Fibroblast of lung (primary cell): ENCODE data around the gene MMP15. TPM values are rescaled to one million over a fixed set of nuclear protein-coding genes. Genes with fewer than 3 reads are reported as not detected.

Source experiments
- DNase-seq, 2 donors: peaks; one replicate each; pipeline versions ENCODE4 v3.0.0 to v3.0.0-alpha.2; 2010; ENCODE audit warnings: low read depth in 2 of 2
- H2AFZ ChIP-seq: 2 replicates; pipeline ENCODE4 v1.5.1; 2012; ENCODE audit warnings: low read length, control low read depth, inconsistent platforms
- H3K27ac ChIP-seq: 2 replicates; pipeline ENCODE4 v1.5.1; 2011; ENCODE audit warnings: low read length, control low read depth; ENCODE audit not compliant: insufficient read depth
- H3K27me3 ChIP-seq: 2 replicates; pipeline ENCODE4 v1.5.1; 2011; ENCODE audit warnings: mild to moderate bottlenecking, low read length; ENCODE audit not compliant: control insufficient read depth, insufficient read depth
- H3K36me3 ChIP-seq: 2 replicates; pipeline ENCODE4 v1.5.1; 2011; ENCODE audit warnings: low read length; ENCODE audit not compliant: control insufficient read depth, insufficient read depth
- H3K4me1 ChIP-seq: 2 replicates; pipeline ENCODE4 v1.5.1; 2011; ENCODE audit warnings: low read length; ENCODE audit not compliant: control insufficient read depth, insufficient read depth; ENCODE audit errors: extremely low read depth
- H3K4me2 ChIP-seq: 2 replicates; pipeline ENCODE4 v1.5.1; 2011; ENCODE audit warnings: low read length, control low read depth; ENCODE audit not compliant: insufficient read depth; ENCODE audit errors: extremely low read depth
- H3K4me3 ChIP-seq, 4 experiments: fragments of 200-600 bp in 1 of 4; sonication (generic) in 1 of 4; replicated peaks in 1 of 4; 2 replicates each; pipeline ENCODE4 v1.5.1; 2011 to 2016; ENCODE audit warnings: low read length in 4 of 4, low read depth in 3 of 4, mild to moderate bottlenecking in 3 of 4, control low read depth in 2 of 4, inconsistent platforms in 1 of 4, mixed read lengths in 1 of 4; ENCODE audit not compliant: insufficient read depth in 1 of 4; ENCODE audit errors: control extremely low read depth in 1 of 4
- H3K79me2 ChIP-seq: 2 replicates; pipeline ENCODE4 v1.5.1; 2012; ENCODE audit warnings: mild to moderate bottlenecking, low read length, inconsistent platforms; ENCODE audit not compliant: control insufficient read depth, insufficient read depth
- H3K9ac ChIP-seq: 2 replicates; pipeline ENCODE4 v1.5.1; 2011; ENCODE audit warnings: mild to moderate bottlenecking, low read length, control low read depth; ENCODE audit not compliant: insufficient read depth
- H3K9me3 ChIP-seq: 2 replicates; pipeline ENCODE4 v1.5.1; 2012; ENCODE audit warnings: low read depth, low read length; ENCODE audit not compliant: control insufficient read depth, insufficient read depth
- H4K20me1 ChIP-seq: 2 replicates; pipeline ENCODE4 v1.5.1; 2011; ENCODE audit warnings: low read length; ENCODE audit not compliant: control insufficient read depth, insufficient read depth; ENCODE audit errors: extremely low read depth
- CTCF ChIP-seq, 2 donors: IDR thresholded peaks in 1 of 2; conservative IDR thresholded peaks in 1 of 2; 1 replicate in 1 of 2; 2 replicates in 1 of 2; pipeline ENCODE4 v1.5.1; 2011 to 2012; ENCODE audit warnings: low read length in 2 of 2, control low read depth in 1 of 2, inconsistent platforms in 1 of 2, low read depth in 1 of 2, mild to moderate bottlenecking in 1 of 2
- EZH2 ChIP-seq: IDR thresholded peaks from 2 replicates; pipeline ENCODE4 v1.5.1; 2012; ENCODE audit warnings: low read length, control low read depth, mild to moderate bottlenecking; ENCODE audit errors: missing control alignments
- polyA plus RNA-seq, 2 donors: library from polyadenylated mRNA; depleted of rRNA in 1 of 2; stranded (reverse) in 1 of 2; unstranded in 1 of 2; fragments of >200 nt; gene quantifications; 2 replicates each; pipeline ENCODE4 v1.2.1, GENCODE V29; 2011 to 2012; ENCODE audit warnings: missing spikeins in 1 of 2
- total RNA-seq: library from RNA; depleted of rRNA; stranded (reverse); fragments of >200 nt; gene quantifications from 2 replicates; pipeline ENCODE4 v1.2.1, GENCODE V29; 2014

The MMP15 gene
- total and polyA plus RNA-seq, 2 donors (not counting 1 experiment from before 2014, with no cell fraction given), result 0.74 to 6.4 TPM

GRCh38 chr16:57984443-57985203 is 40.9 kb upstream of the MMP15 start:
- Histone ChIP-seq H3K9ac (no peak overlapping the region), H2AFZ (peak overlapping the region; percentile 58), H3K27ac (no peak overlapping the region), H3K4me1 (no peaks in the 10 kb centered on the region), H3K4me2 (peak overlapping the region; percentile 89), H4K20me1 (no peaks in the 10 kb centered on the region), H3K79me2 (no peaks in the 10 kb centered on the region), H3K36me3 (no peaks in the 10 kb centered on the region), H3K9me3 (no peaks in the 10 kb centered on the region), H3K4me3 (peak overlapping the region; percentile 19 to 48 (median 28)), H3K27me3 (peaks cover 9% of the 10 kb centered on the region)
- TF ChIP-seq EZH2 (no peak), CTCF (conservative IDR thresholded peaks at IDR 0.05 in 1 of 2, IDR thresholded peaks at IDR 0.05 in 1 of 2; ENCODE audit: low read depth in 1 of 2, low read length in 2 of 2) (no peak)
- peak; percentile 68 to 70 for DNase-seq

GRCh38 chr16:57985204-57986181 is 40.1 kb upstream of the MMP15 start:
- no peaks in the 10 kb centered on the region for H3K9me3 ChIP-seq
- no peaks in the 10 kb centered on the region for H4K20me1 ChIP-seq
- H3K9ac ChIP-seq, result no peak overlapping the region
- H2AFZ ChIP-seq, result no peak overlapping the region
- no peaks in the 10 kb centered on the region for H3K79me2 ChIP-seq
- DNase-seq, result no peak
- no peaks in the 10 kb centered on the region for H3K4me1 ChIP-seq
- TF ChIP-seq CTCF (conservative IDR thresholded peaks at IDR 0.05 in 1 of 2, IDR thresholded peaks at IDR 0.05 in 1 of 2; ENCODE audit: low read depth in 1 of 2, low read length in 2 of 2) (no peak), EZH2 (peak; percentile 84)
- H3K4me3 ChIP-seq, result peak overlapping the region in 3 of 4 experiments; percentile 19 to 48 (median 25)
- no peaks in the 10 kb centered on the region for H3K36me3 ChIP-seq
- H3K4me2 ChIP-seq, result peak overlapping the region; percentile 51
- no peak overlapping the region for H3K27ac ChIP-seq
- peaks cover 9% of the 10 kb centered on the region for H3K27me3 ChIP-seq

GRCh38 chr16:57986196-57986595 is 39.4 kb upstream of the MMP15 start:
- Histone ChIP-seq H3K27ac (no peak overlapping the region), H3K4me2 (no peak overlapping the region), H3K27me3 (peaks cover 9% of the 10 kb centered on the region), H4K20me1 (no peaks in the 10 kb centered on the region), H3K9me3 (no peaks in the 10 kb centered on the region), H3K79me2 (no peaks in the 10 kb centered on the region), H3K4me1 (no peaks in the 10 kb centered on the region), H2AFZ (no peak overlapping the region), H3K9ac (no peak overlapping the region), H3K4me3 (no peak overlapping the region), H3K36me3 (no peaks in the 10 kb centered on the region)
- DNase-seq, result no peak
- TF ChIP-seq CTCF (conservative IDR thresholded peaks at IDR 0.05 in 1 of 2, IDR thresholded peaks at IDR 0.05 in 1 of 2; ENCODE audit: low read depth in 1 of 2, low read length in 2 of 2), result no peak
- no peak for TF ChIP-seq EZH2
